Transverse colon (tissue), 4 donors: ENCODE results near the gene MCC.

ENCODE experiments used
- CTCF ChIP-seq, 5 experiments: fragments of 200-600 bp in 3 of 5; fragments of 450-650 bp in 2 of 5; sonication (generic) in 3 of 5; IDR thresholded peaks; 1 replicate in 2 of 5; 2 replicates in 3 of 5; pipeline ENCODE4 v1.5.1; 2016 to 2017; ENCODE audit warnings: antibody characterized with exemption in 5 of 5, inconsistent platforms in 3 of 5, mild to moderate bottlenecking in 2 of 5, moderate library complexity in 1 of 5
- POLR2A ChIP-seq: fragments of 450-650 bp; IDR thresholded peaks from one replicate; pipeline ENCODE4 v1.6.1; 2016; ENCODE audit warnings: antibody characterized with exemption, mild to moderate bottlenecking, moderate library complexity
- POLR2AphosphoS5 ChIP-seq, 3 donors: sonication (generic); formaldehyde crosslinking; IDR thresholded peaks; one replicate each; pipeline ENCODE4 v1.6.1; 2016; ENCODE audit warnings: antibody characterized with exemption in 3 of 3

GRCh38 chr5:113176734-113177133 is 311.5 kb downstream of the MCC start:
- no peak for TF ChIP-seq CTCF (IDR thresholded peaks at IDR 0.05)
- no peak for TF ChIP-seq POLR2AphosphoS5 (IDR thresholded peaks at IDR 0.05)
- TF ChIP-seq POLR2A = no peak
